ENCODE results near the gene CDH5.

- TF ChIP-seq CBX2 (IDR thresholded peaks at IDR 0.05; ENCODE audit: low read depth, low read length) (no peak), CBX2 (CRISPR knock-in tag; IDR thresholded peaks at IDR 0.05; ENCODE audit: low read depth) (no peak), ZNF274 (CRISPR knock-in tag; IDR thresholded peaks at IDR 0.05) (no peak), CCAR2 (optimal IDR thresholded peaks at IDR 0.05; ENCODE audit: low read depth, low read length) (no peak), POLR2AphosphoS2 (IDR thresholded peaks at IDR 0.05; ENCODE audit: low read depth, low read length) (no peak), XBP1 (CRISPR knock-in tag; IDR thresholded peaks at IDR 0.05) (no peak), ZNF792 (CRISPR knock-in tag; IDR thresholded peaks at IDR 0.05) (no peak), POLR2A (IDR thresholded peaks at IDR 0.05; ENCODE audit: insufficient read depth in 1 of 2, low read depth in 2 of 2, low read length in 2 of 2) (no peak), RFXANK (CRISPR knock-in tag; IDR thresholded peaks at IDR 0.05) (no peak), ESRRA (CRISPR knock-in tag; IDR thresholded peaks at IDR 0.05; ENCODE audit: low read depth) (no peak), ZSCAN29 (CRISPR knock-in tag; conservative IDR thresholded peaks at IDR 0.05) (no peak), POLR2AphosphoS5 (IDR thresholded peaks at IDR 0.05; ENCODE audit: low read depth, low read length) (no peak), ZBTB4 (CRISPR knock-in tag; IDR thresholded peaks at IDR 0.05; ENCODE audit: borderline replicate concordance) (no peak), CTCF (CRISPR knock-in tag; IDR thresholded peaks at IDR 0.05) (no peak)
- TF ChIP-seq, protein P1, sequence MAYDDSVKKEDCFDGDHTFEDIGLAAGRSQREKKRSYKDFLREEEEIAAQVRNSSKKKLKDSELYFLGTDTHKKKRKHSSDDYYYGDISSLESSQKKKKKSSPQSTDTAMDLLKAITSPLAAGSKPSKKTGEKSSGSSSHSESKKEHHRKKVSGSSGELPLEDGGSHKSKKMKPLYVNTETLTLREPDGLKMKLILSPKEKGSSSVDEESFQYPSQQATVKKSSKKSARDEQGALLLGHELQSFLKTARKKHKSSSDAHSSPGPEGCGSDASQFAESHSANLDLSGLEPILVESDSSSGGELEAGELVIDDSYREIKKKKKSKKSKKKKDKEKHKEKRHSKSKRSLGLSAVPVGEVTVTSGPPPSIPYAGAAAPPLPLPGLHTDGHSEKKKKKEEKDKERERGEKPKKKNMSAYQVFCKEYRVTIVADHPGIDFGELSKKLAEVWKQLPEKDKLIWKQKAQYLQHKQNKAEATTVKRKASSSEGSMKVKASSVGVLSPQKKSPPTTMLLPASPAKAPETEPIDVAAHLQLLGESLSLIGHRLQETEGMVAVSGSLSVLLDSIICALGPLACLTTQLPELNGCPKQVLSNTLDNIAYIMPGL (CRISPR knock-in tag; IDR thresholded peaks at IDR 0.05; ENCODE audit: borderline replicate concordance in 1 of 2, low read depth in 1 of 2): no peak
These were observed 51.9 kb downstream of the CDH5 start for GRCh38 chr16:66418165-66418962.

Measured in HepG2 (cell line).